RPMI8226 (cell line): ENCODE data around the gene EIF4H.
A peak's percentile ranks its signal among the peaks of the same experiment; 100 is the strongest.
"Not testable (repeated sequence)": the region's sequence is repeated elsewhere in the genome, so short reads cannot be mapped to it uniquely, and the experiment has no call there.

Experiments
- DNase-seq: peaks from one replicate; pipeline ENCODE4 v3.0.0-alpha.2; 2015

Gene EIF4H

DNA sequence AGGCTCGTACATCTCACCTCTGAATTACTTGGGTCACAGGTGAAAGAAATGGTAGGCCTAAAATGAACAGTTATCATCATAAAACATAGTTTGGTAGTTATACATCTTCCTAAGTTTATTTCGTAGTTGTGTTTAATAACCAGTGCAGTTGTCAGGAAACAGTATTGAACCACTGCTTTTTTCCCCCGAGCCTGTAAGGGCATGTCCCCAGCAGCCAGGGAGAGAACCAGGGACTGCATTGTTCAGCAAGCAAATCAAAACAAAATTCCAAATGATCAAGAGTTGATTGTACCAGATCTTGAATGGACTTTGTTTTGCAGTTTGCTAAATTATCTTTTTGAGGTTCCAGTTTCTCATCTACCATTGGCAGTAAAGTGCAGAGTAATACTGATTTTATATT is 2.4 kb downstream of the EIF4H start:
- no peak for DNase-seq

DNA sequence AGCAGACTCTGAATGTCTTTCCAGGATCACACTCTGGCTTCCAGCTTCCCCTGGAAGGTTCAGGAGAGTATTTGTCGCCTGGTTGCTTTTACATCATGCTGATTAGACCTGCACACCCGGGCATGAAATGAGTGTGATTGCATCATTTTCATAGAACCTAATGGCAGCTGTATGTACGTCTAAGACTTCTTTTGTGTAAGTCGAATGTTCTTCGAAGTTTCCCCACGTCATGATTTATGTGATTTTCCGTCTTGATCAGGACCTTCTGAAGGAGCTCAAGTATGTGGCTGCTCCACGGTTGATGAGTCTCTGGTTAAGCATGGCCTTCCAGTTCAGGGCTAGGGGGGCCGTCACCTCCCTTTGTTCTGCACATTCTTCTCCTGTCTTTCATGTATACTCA is 4.5 kb downstream of the EIF4H start:
- DNase-seq, result no peak

DNA sequence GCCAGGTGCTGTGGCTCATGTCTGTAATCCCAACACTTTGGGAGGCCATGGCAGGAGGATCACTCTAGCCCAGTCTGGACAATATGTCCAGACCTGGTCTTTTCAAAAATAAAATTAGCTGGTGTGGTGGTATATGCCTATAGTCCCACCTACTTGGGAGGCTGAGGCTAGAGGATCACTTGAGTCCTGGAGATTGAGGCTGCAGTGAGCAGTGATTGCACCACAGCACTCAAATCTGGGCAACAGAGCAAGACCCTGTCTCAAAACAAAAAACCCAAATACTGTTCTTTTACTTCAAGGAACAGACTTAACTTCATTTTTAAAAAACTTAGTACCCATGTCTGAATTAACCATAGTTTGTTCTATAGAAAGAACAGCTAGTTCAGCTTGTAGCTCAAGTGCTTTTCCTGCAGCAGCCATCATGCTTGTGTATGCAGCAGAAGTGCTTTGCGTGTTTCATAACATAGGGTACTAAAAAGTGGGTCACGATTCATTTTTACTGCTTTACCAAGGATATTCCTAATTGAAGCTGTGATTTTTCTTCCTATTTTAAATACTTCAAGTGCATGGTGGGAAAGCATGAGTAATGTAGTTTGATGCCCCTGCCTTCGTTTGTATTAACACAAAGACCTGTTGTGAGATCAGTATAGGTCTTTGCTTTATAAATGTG is 5.9 kb downstream of the EIF4H start:
- DNase-seq, result no peak

DNA sequence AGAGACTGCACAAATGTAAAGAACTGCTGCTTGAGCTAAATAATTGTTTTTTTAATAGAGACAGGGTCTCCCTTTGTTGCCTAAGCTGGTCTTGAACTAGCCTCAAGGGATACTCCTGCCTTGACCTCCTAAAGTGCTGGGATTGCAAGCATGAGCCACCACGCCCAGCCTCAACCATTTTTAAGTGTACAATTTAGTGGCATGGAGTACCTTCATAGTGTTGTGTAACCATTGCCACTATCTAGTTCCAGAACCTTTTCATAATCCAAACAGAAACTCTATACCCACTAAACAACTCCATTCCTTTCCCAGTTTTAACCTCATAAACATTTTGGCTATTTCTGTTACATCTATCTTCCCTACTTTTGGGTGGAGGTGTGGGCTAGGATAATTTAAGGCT is 6.7 kb downstream of the EIF4H start:
- DNase-seq, result no peak

DNA sequence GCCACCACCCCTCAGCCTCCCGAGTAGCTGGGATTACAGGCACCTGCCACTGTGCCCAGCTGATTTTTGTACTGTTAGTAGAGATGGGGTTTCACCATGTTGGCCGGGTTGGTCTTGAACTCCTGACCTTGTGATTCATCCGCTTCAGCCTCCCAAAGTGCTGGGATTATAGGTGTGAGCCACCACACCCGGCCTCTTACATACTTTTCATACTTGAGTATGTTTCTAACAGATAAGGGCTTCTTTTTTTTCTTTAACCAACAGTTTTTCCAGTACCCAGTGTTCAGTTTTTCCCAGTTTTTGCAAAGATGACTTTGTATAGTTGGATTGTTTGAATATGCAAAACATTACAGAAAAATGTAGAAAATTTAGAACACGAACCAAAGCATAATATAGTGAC is 7.7 kb downstream of the EIF4H start:
- no peak for DNase-seq

DNA sequence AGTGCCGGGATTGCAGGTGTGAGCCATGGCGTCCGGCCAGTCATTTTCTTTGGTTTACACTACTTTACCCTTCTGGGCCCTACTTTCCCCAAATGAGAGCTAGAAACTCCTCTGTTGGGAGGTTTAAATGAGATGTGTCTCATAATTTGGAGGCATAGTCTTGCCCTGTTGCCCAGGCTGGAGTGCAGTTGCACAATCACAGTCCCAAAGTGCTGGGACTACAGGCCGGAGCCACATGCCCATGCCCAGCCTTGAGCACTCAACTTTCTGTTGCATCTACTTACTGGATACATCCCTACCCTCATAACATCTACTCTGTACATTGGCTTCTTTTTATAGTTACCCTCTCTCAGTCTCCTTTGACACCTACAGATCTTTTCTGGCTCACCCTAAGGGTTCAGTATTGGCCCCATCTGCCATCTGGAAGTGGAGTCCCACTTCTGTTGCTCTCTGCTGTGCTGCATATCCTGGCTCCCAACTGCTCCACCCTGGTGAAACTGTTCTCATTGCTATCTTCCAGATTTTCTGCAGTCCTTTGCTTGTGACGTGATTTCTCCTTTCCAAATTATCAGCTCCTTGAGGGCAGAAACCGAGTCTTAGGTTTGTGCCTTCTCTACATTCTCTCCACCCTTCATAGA is 8.4 kb downstream of the EIF4H start:
- no peak for DNase-seq

DNA sequence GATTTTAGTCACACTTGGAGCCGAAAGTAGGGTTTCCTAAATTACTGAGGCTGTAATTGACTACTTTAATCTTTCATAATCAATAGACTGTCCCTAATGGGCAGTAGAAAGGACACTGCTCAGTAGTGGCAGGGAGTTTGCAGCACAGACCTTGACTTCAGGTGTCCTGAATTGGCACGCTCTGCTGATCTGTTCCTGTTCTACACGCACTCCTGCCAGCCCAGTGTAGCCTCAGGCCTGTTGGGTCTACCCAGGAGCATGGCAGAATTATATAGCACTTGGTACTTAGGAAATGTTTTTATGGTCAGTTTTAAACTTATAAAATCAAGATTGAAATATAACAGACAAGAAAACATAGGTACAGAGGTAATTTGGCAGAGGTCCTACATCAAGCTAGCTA is 9.0 kb downstream of the EIF4H start:
- no peak for DNase-seq

DNA sequence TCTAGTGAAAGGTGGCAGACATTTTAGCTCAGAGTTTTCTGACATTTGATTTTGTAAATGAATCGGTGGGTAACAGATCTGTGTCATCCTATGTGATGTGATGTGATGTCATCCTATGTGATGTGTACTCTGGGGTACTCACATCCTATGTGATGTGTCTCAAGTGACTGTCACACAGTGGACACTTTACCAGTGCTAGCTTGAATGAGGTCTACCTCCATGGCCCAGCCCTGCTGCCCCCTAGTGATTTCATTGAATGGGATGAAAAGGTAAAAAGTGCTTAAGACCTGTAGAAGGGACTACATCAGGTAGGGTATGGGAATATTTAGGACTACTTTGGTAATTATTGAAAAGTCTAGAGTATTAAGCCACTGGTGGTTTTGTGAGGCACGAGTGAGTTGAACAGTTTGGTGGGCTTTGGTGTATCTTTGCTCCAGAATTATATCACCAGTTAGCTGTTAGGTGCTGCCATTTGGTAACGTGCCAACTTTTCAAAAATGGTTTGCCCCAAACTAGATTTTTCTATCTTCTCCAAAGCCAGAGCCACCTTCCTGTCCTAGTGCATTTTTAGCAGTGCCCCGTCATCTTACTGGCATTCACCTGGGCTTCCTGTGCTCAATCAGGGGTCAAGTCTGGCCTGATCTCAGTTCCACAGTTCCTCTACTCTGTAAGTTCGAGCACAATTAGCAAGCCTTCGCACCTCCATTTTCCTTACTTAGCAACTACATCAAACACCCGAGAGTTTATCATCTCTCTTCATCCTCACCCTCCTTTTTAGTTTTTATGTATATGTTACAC is 9.7 kb downstream of the EIF4H start:
- DNase-seq, result peak; percentile 41

DNA sequence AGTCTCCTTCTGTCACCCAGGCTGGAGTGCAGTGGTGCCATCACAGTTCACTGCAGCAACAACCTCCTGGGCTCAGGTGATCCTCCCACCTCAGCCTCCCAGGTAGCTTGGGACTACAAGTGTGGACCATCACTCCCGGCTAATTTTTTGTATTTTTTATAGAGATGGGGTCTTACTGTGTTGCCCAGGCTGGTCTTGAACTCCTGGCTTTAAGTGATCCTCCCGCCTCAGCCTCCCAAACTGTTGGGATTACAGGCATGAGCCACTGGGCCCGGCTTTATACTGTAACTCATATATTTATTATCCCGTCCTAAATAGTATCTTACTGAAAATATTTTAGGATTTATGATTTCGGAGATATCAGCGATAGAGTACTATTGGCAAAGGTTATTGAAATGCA is 10.9 kb downstream of the EIF4H start:
- DNase-seq, result no peak

DNA sequence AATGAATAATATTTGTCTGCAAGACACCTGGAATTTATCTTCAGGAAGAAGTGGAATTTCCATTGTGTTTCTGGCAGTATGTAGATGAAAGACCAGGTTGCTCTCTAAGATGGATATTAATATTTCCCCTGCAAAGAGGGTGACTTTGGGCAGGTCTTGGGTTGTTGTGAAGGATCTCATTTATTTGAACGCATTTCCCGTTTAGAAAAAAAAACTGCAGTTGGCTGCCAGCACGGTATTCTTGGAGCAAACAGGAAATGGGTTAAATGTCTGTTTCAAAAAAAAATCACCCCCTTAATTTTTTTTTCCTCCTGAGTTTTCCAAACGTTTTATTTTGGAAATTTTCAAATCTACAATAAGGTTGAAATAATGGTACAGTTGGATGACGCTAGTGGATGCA is 11.5 kb downstream of the EIF4H start:
- DNase-seq, result no peak

DNA sequence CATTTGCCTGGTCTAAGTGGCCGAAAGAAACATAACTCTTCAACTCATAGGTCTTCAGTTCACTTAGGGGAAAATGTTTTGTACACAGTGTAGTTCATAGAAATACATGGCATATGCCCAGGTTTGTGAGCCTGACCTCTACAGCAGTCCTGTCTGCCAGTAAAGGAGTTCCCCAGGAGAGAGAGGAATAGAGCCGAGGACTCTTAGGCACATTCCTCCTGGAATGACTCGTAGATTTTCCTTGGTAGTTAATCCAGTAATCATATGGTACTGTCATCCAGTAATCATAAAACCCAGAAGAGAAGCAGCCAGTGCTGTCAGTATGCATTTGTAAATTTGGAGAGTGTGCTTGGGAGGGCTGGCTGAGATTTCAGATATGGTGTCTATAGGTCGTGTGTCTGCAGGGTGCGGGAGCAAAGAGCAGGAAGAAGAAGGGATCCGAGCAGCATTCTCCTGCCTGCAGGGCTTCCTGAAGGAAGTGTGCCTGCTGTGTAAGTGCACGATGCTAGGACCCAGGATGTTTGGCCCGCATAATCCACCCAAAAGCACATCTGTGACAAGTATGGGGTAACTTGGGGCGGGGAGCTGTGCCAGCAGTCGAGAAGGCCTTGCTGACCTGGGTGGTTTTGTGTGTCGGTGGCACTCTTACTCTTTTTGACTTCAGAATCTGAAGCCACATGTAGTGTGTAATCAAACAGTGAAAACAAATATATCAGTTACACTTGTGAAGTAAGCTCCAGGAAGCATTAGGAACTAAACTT is 13.9 kb downstream of the EIF4H start:
- no peak for DNase-seq

DNA sequence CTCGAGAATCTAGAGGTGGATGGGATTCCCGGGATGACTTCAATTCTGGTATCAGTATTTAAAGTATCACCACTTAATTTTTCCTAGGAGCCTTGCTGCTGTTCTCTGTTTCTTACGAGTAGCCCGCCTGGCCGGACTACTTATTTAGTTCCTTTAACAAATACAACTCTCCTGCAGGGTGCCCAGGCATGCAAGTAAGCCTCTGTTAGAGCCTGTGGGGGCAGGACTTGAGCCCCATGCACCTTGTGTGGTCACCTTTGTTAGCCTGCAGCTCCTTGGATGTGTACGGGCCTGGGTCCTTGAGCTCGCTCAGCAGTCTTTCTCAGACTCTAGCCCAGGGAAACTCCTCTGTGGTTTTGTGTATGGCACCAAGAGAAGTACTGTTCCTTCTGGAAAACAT is 16.1 kb downstream of the EIF4H start:
- no peak for DNase-seq

DNA sequence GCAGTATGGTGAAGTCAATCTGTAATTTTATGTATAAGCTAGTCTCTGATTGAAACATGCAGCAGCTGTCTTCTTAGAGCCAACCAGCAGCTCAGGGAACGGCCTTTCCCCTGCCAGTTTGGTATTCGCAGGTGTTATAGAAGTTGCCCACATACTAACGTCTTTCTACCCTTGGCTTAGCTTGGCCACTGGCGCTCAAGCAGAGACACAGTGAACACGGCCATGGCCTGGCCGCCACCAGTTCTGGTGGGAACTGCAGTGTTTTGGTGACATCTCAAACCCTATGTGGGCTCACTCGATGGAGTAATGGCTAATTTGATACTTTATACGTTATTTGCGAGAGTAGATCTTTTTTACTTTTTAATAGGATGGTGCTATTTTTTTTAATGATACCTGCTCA is 17.1 kb downstream of the EIF4H start:
- DNase-seq, result no peak

DNA sequence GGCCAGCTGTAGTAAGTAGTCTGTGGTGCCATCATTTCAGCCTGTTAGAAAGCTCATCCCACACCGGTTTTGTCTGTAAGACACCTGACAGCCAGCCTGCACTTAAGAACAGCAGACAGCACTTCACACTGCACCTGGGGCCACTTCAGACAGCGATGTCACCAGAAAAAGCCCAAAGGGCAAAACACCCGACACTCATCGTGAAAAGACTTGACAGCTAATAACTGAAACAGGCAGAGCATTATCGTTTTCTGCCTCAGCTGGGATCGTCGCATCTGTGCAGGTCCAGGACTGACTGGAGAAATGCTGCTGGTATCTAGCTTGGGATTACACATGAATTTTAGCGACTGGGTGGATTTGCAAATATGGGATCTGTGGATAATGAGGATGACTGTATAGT is 18.9 kb downstream of the EIF4H start:
- no peak for DNase-seq

DNA sequence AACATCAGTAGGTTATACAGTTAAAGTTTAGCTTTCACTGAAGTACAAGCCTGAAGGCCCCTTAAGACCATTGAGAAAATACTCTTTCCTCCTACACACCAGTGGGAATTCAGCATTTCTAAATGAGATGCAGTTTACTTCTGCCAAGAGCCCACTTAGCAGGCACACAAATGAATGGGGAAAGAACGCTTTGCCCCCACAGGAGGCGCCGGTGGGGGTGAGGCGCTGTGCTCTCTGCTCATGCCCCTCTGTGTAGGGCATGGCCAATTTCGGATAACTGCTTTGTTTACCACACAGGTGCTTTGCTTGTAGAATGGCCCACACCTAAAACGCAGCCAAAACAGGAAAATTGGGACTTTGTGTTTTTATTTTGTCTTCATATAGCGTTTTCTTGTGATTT is 19.8 kb downstream of the EIF4H start:
- DNase-seq, result no peak

DNA sequence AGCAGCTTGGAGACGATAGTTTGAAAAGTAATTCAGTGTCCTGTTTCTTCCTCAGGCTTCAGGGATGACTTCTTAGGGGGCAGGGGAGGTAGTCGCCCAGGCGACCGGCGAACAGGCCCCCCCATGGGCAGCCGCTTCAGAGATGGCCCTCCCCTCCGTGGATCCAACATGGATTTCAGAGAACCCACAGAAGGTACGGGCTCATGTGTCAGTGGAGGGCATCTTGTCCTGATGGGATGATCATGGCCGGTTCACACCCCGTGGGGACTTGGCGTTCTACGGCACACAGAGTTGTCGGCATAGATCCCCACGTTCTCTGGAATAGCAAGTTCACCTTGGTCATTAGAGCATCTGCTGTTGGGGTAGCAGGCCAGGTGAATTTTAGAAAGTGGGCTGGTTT is 20.5 kb downstream of the EIF4H start:
- no peak for DNase-seq

DNA sequence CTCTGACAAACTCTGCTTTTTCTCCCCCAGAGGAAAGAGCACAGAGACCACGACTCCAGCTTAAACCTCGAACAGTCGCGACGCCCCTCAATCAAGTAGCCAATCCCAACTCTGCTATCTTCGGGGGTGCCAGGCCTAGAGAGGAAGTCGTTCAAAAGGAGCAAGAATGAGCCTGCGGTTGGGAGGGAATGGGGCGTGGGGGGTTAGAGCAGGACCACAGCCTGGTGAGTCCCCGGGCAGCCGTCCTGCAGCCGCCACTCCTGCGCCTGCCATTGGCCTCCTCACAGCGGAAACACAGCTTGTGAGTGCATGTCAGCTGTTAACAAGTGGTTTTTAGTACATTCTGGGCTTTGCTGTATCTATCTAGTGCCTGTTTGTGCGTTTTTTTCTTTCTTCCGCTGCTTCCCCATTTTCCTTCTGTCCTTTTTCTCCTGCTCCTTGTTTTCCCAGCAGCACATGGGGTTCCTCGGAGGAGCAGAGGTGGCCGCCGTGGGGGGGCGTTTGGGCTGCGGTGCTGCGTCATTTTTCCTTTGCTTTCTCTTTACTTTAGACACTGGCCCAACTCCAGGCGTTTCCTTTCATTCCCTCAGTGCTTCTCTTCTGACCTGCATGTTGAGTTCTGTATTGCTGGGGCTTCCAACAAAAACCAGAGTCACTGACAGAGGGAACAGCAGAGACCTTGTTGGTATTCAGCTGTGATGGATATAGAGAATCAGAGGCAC is 21.1 kb downstream of the EIF4H start:
- DNase-seq, result not testable (repeated sequence)

DNA sequence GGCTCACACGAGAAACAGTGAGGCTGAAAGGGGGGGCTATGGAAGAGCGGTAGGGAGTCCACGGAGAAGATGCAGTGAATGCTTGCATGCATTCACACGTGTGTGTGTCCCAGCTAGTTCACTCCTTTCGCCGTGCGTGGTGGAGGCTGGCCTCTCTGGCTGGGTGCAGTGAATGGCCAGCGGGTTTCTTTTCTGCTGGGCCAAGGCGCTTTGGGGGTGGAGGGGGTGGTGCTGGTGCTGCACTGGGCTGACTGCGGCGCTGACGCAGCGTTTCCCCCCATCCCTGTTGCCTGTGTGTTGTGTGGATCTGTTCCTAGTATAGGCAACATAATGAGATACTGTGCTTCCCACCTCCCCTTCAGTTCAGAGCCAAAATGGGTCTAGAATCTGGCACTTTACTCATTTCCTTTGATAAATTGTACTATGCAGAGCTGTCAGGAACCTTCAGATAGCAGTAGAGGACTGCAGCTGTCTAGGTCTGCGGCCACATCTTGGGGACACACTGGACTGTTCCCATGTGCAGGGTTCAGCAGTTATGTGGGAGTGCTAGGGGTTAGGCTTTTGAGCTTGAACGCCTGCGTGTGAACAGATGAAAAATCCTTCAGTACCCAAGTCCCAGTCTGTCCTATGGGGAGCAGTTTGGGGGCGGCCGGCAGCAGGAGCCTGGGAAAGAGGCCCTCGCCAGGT is 22.0 kb downstream of the EIF4H start:
- DNase-seq, result not testable (repeated sequence)

DNA sequence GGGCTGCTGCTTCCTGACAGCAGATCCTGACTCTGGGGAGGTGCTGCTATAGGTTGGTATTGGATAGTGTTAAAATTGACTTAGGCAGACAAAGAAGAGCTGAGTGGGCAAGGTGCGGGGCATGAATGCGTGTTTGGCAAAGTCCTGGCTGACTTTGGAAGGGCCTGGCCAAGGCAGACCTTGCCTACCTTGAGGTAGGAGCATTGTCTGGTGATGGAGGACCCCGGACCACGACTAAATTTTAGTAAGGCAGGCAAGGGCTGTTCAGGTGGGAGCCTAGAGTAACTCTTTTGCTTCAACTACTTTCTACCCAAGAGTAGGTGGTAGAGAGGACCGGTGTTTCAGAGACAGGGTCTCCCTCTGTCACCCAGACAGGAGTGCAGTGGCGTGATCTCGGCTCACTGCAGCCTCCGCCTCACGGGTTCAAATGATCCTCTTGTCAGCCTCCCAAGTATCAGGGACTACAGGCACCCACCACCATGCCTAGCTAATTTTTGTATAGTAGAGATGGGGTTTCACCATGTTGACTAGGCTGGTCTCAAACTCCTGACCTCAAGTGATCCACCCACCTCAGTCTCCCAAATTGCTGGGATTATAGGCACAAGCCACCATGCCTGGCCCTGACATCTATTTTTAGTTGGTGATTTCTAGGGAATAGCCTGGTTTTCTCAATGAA is 23.4 kb downstream of the EIF4H start:
- DNase-seq, result no peak

DNA sequence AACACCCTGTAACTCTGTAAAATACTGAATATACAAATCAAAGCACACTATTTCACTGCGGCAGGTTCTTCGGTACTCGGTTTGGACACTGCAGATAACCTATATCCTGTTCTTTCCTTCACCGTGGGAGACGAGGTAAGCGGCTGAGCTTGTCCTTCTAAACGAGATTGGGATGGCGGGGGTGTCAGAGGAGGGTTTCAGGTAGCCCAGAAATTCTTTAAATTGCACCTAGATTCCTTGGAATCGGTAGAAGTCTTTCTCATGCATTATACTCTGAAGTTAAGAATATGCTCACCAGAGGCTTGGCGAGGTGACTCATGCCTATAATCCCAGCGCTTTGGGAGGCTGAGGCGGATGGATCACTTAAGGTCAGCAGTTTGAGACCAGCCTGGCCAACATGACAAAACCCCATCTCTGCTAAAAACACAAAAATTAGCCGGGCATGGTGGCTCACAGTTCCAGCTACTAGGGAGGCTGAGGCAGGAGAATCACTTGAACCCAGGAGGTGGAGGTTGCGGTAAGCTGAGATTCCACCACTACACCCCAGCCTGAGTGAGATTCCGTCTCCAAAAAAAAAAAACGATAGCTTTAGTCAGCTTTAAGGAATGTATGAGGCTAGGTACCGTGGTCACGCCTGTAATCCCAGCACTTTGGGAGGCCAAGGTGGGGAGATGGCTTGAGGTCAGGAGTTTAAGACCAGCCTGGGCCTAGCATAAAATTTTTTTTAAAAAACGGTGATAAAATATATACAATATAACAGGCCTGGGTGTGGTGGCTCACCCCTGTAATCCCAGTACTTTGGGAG is 25.6 kb downstream of the EIF4H start:
- DNase-seq, result no peak
